ENCODE data around the gene TSPAN32. TPM values are rescaled to one million over a fixed set of nuclear protein-coding genes. Genes with fewer than 3 reads are reported as not detected.

Gene TSPAN32
- total and polyA plus RNA-seq, 10 of the 15 experiments (the other 5 are each of a cell fraction or from before 2014, with no cell fraction given): 0.08 TPM; not detected in 9

- H3K9me3 ChIP-seq (replicated peaks; ENCODE audit: control insufficient read depth, insufficient read depth, low read length): no peaks in the 10 kb centered on the region; the same call in 2 of the 3 replicates
- no peak overlapping the region for H3K9ac ChIP-seq (ENCODE audit: control insufficient read depth, insufficient read depth, low read length)
- intact Hi-C loops (cut with micrococcal nuclease; ENCODE audit: unreplicated experiment): no loop called here
- 49% methylated on average over 30 of the region's 30 CpGs for WGBS (ENCODE audit: insufficient coverage, insufficient replicate concordance, low lambda C conversion rate, missing lambda C conversion rate)
- TF ChIP-seq WRNIP1 (IDR thresholded peaks at IDR 0.05; ENCODE audit: borderline replicate concordance, low read depth, low read length) (no peak), STAT3 (IDR thresholded peaks at IDR 0.05; ENCODE audit: low read depth, low read length) (no peak), ZNF622 (IDR thresholded peaks at IDR 0.05) (no peak), POLR2A (IDR thresholded peaks at IDR 0.05; ENCODE audit: low read depth, low read length) (no peak), BACH1 (IDR thresholded peaks at IDR 0.05; ENCODE audit: borderline replicate concordance) (no peak), GABPA (IDR thresholded peaks at IDR 0.05; ENCODE audit: low read depth) (no peak), BHLHE40 (IDR thresholded peaks at IDR 0.05; ENCODE audit: borderline replicate concordance in 1 of 2, low read depth in 2 of 2, low read length in 1 of 2) (no peak), NRF1 (conservative IDR thresholded peaks at IDR 0.05; ENCODE audit: low read depth, low read length) (no peak), ASH2L (IDR thresholded peaks at IDR 0.05; ENCODE audit: borderline replicate concordance, low read depth) (no peak), CUX1 (IDR thresholded peaks at IDR 0.05; ENCODE audit: insufficient replicate concordance, low read depth, low read length) (no peak), NBN (IDR thresholded peaks at IDR 0.05) (no peak), RCOR1 (conservative IDR thresholded peaks at IDR 0.05; ENCODE audit: low read depth, low read length) (no peak), POLR2AphosphoS2 (IDR thresholded peaks at IDR 0.05; ENCODE audit: low read depth, low read length) (no peak), SUZ12 (IDR thresholded peaks at IDR 0.05; ENCODE audit: unreplicated experiment) (no peak)
- TF ChIP-seq, protein P1, sequence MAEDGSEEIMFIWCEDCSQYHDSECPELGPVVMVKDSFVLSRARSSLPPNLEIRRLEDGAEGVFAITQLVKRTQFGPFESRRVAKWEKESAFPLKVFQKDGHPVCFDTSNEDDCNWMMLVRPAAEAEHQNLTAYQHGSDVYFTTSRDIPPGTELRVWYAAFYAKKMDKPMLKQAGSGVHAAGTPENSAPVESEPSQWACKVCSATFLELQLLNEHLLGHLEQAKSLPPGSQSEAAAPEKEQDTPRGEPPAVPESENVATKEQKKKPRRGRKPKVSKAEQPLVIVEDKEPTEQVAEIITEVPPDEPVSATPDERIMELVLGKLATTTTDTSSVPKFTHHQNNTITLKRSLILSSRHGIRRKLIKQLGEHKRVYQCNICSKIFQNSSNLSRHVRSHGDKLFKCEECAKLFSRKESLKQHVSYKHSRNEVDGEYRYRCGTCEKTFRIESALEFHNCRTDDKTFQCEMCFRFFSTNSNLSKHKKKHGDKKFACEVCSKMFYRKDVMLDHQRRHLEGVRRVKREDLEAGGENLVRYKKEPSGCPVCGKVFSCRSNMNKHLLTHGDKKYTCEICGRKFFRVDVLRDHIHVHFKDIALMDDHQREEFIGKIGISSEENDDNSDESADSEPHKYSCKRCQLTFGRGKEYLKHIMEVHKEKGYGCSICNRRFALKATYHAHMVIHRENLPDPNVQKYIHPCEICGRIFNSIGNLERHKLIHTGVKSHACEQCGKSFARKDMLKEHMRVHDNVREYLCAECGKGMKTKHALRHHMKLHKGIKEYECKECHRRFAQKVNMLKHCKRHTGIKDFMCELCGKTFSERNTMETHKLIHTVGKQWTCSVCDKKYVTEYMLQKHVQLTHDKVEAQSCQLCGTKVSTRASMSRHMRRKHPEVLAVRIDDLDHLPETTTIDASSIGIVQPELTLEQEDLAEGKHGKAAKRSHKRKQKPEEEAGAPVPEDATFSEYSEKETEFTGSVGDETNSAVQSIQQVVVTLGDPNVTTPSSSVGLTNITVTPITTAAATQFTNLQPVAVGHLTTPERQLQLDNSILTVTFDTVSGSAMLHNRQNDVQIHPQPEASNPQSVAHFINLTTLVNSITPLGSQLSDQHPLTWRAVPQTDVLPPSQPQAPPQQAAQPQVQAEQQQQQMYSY (CRISPR knock-in tag; IDR thresholded peaks at IDR 0.05): no peak
- ChIA-PET RAD21 (ENCODE audit: unreplicated experiment) (no interaction called here), POLR2A (no interaction called here), SMC1A (ENCODE audit: uncharacterized antibody, unreplicated experiment) (no interaction called here), CTCF (no interaction called here)
- no peak for ATAC-seq
- no TSS peak for BruUV-seq (replicated peaks)
- H3K4me3 ChIP-seq: no peak overlapping the region
- H2AFZ ChIP-seq (ENCODE audit: control insufficient read depth, low read depth, low read length): no peak overlapping the region
- H3K79me2 ChIP-seq (ENCODE audit: control insufficient read depth, insufficient read depth, low read length): no peaks in the 10 kb centered on the region
- no peaks in the 10 kb centered on the region for H3K4me1 ChIP-seq (ENCODE audit: control insufficient read depth, insufficient read depth, low read length)
- H3K27ac ChIP-seq (ENCODE audit: control insufficient read depth, insufficient read depth): no peak overlapping the region
- no peak overlapping the region for H3K4me2 ChIP-seq (ENCODE audit: control insufficient read depth, insufficient read depth)
- no peak for FAIRE-seq
- in situ Hi-C loops (cut with MboI): no loop called here
- H3K36me3 ChIP-seq (ENCODE audit: control insufficient read depth in 2 of 2, insufficient read depth in 2 of 2, low read length in 1 of 2): no peaks in the 10 kb centered on the region
- DNase-seq (ENCODE audit: low read depth, low spot score): no peak
- H4K20me1 ChIP-seq (ENCODE audit: control insufficient read depth, insufficient read depth): no peaks in the 10 kb centered on the region
- H3K27me3 ChIP-seq (replicated peaks in 1 of 2; ENCODE audit: control insufficient read depth in 2 of 2, insufficient read depth in 2 of 2, low read length in 1 of 2): peaks cover 0 to 2% of the 10 kb centered on the region in 2 experiments; a peak in 2 of 4 replicates
Measured at GRCh38 chr11:2275334-2276279, 26.2 kb upstream of the TSPAN32 start.

Data from GM12878 (cell line).